ENCODE data around the gene SAMD11. TPM values are rescaled to one million over a fixed set of nuclear protein-coding genes. Genes with fewer than 3 reads are reported as not detected.

Gene SAMD11
- total RNA-seq, 2 experiments from 2014 or later = not detected

DNA sequence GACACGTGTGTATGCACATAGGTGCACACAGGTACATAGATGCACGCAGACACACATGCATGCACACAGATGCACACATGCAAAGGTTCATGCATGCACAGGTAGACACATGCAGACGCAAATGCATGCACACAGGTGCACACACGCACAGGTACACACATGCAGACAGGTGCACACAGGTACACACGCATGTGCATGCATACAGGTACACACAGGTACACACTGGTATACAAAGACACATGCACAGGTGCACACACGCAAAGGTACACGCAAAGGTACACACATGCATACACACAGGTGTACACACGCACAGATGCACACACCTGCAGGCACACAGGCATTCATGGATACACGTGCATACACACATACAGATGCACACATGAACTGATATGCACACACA is 26.5 kb downstream of the SAMD11 start:
- DNase-seq (no peak), ATAC-seq (ENCODE audit: poor library complexity) (no peak)
- Mint-ChIP-seq H3K4me1 (ENCODE audit: low read depth) (no peaks in the 10 kb centered on the region), H3K4me3 (no peak overlapping the region), H3K27me3 (no peaks in the 10 kb centered on the region), H3K36me3 (ENCODE audit: low read depth) (peaks cover 83% of the 10 kb centered on the region), H3K9me3 (no peaks in the 10 kb centered on the region), H3K27ac (no peak overlapping the region)
- CTCF ChIA-PET = no interaction called here
- TF ChIP-seq, protein P1, sequence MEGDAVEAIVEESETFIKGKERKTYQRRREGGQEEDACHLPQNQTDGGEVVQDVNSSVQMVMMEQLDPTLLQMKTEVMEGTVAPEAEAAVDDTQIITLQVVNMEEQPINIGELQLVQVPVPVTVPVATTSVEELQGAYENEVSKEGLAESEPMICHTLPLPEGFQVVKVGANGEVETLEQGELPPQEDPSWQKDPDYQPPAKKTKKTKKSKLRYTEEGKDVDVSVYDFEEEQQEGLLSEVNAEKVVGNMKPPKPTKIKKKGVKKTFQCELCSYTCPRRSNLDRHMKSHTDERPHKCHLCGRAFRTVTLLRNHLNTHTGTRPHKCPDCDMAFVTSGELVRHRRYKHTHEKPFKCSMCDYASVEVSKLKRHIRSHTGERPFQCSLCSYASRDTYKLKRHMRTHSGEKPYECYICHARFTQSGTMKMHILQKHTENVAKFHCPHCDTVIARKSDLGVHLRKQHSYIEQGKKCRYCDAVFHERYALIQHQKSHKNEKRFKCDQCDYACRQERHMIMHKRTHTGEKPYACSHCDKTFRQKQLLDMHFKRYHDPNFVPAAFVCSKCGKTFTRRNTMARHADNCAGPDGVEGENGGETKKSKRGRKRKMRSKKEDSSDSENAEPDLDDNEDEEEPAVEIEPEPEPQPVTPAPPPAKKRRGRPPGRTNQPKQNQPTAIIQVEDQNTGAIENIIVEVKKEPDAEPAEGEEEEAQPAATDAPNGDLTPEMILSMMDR (IDR thresholded peaks at IDR 0.05) = no peak
- Histone ChIP-seq H3K9me3 (ENCODE audit: control insufficient read depth in 1 of 2, insufficient read depth in 1 of 2, low read length in 2 of 2) (no peaks in the 10 kb centered on the region), H3K36me3 (ENCODE audit: insufficient read depth, low read length) (peaks cover 88% of the 10 kb centered on the region), H3K4me3 (ENCODE audit: low read length) (no peak overlapping the region), H3K27me3 (ENCODE audit: control insufficient read depth in 1 of 2, insufficient read depth in 2 of 2, low read length in 2 of 2) (no peaks in the 10 kb centered on the region), H3K4me1 (ENCODE audit: insufficient read depth, low read length) (no peaks in the 10 kb centered on the region), H3K27ac (ENCODE audit: low read depth in 1 of 2, low read length in 2 of 2) (no peak overlapping the region)
- POLR2A ChIA-PET = no interaction called here
- intact Hi-C loops (cut with DNase I, micrococcal nuclease) = no loop called here

- no peak for DNase-seq
- H3K4me3 Mint-ChIP-seq = no peak overlapping the region
- POLR2A ChIA-PET = no interaction called here
- Histone ChIP-seq H3K4me1 (ENCODE audit: insufficient read depth, low read length) (no peaks in the 10 kb centered on the region), H3K27me3 (ENCODE audit: control insufficient read depth in 1 of 2, insufficient read depth in 2 of 2, low read length in 2 of 2) (no peaks in the 10 kb centered on the region), H3K36me3 (ENCODE audit: insufficient read depth, low read length) (peaks cover 89% of the 10 kb centered on the region), H3K4me3 (ENCODE audit: low read length) (no peak overlapping the region), H3K27ac (ENCODE audit: low read depth in 1 of 2, low read length in 2 of 2) (no peak overlapping the region), H3K9me3 (ENCODE audit: control insufficient read depth in 1 of 2, insufficient read depth in 1 of 2, low read length in 2 of 2) (no peaks in the 10 kb centered on the region)
- ATAC-seq (ENCODE audit: poor library complexity) = no peak
- CTCF ChIA-PET = no interaction called here
- H3K27me3 Mint-ChIP-seq = no peaks in the 10 kb centered on the region
- H3K27ac Mint-ChIP-seq = no peak overlapping the region
- TF ChIP-seq, protein P1 (IDR thresholded peaks at IDR 0.05) = no peak
- no peaks in the 10 kb centered on the region for H3K9me3 Mint-ChIP-seq
- peaks cover 83% of the 10 kb centered on the region for H3K36me3 Mint-ChIP-seq (ENCODE audit: low read depth)
- no peaks in the 10 kb centered on the region for H3K4me1 Mint-ChIP-seq (ENCODE audit: low read depth)
- intact Hi-C loops (cut with DNase I, micrococcal nuclease) = no loop called here
Observed at GRCh38 chr1:950881-951280, 27.2 kb downstream of the SAMD11 start.

DNA sequence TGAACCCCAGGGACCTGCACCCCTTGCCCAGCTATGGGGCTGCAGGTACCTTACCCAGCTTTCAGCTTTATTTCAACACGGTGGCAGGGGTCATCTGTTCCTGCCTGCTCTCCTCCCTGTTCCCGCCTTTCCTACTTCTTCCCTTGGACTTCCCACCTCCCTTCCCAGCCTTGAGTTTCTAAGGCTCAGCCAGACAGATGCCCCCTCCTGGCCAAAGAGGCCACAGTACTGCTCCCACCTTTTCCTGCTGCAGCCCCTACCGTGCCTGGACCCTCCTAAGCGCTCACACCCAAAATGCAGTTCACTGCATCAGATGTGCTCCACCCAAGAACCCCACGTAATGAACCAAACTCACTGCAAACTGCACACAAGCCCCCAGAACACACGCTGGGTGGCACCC is 27.6 kb downstream of the SAMD11 start:
- no peaks in the 10 kb centered on the region for H3K4me1 Mint-ChIP-seq (ENCODE audit: low read depth)
- no peak overlapping the region for H3K4me3 Mint-ChIP-seq
- ChIA-PET POLR2A (no interaction called here), CTCF (no interaction called here)
- no peak overlapping the region for H3K27ac ChIP-seq (ENCODE audit: low read depth in 1 of 2, low read length in 2 of 2)
- H3K9me3 Mint-ChIP-seq = no peaks in the 10 kb centered on the region
- H3K27me3 ChIP-seq (ENCODE audit: control insufficient read depth in 1 of 2, insufficient read depth in 2 of 2, low read length in 2 of 2) = no peaks in the 10 kb centered on the region
- intact Hi-C loops (cut with DNase I, micrococcal nuclease) = no loop called here
- no peaks in the 10 kb centered on the region for H3K4me1 ChIP-seq (ENCODE audit: insufficient read depth, low read length)
- no peaks in the 10 kb centered on the region for H3K9me3 ChIP-seq (ENCODE audit: control insufficient read depth in 1 of 2, insufficient read depth in 1 of 2, low read length in 2 of 2)
- DNase-seq (no peak), ATAC-seq (ENCODE audit: poor library complexity) (no peak)
- TF ChIP-seq, protein P1 (IDR thresholded peaks at IDR 0.05) = no peak
- peaks cover 91% of the 10 kb centered on the region for H3K36me3 ChIP-seq (ENCODE audit: insufficient read depth, low read length)
- H3K36me3 Mint-ChIP-seq (ENCODE audit: low read depth) = peaks cover 85% of the 10 kb centered on the region
- no peaks in the 10 kb centered on the region for H3K27me3 Mint-ChIP-seq
- no peak overlapping the region for H3K4me3 ChIP-seq (ENCODE audit: low read length)
- no peak overlapping the region for H3K27ac Mint-ChIP-seq
